SK-N-SH (cell line): ENCODE measurements around the gene NUDT19.

ENCODE experiments used
- CTCF ChIP-seq: fragments of 200-600 bp; sonication (generic); IDR thresholded peaks from 2 replicates; pipeline ENCODE4 v1.6.1; 2017; ENCODE audit warnings: antibody characterized with exemption, mild to moderate bottlenecking, moderate library complexity
- FOXJ3 ChIP-seq: sonication (generic); formaldehyde crosslinking; IDR thresholded peaks from 2 replicates; pipeline ENCODE4 v1.5.1; 2020; ENCODE audit warnings: mild to moderate bottlenecking, missing genetic modification reagents
- GABPA ChIP-seq: IDR thresholded peaks from 2 replicates; pipeline ENCODE4 v1.4.0; 2012; ENCODE audit warnings: low read depth, mild to moderate bottlenecking
- JUND ChIP-seq: IDR thresholded peaks from 2 replicates; pipeline ENCODE4 v1.4.0; 2012
- MAX ChIP-seq: IDR thresholded peaks from 2 replicates; pipeline ENCODE4 v1.4.0; 2012; ENCODE audit warnings: low read depth
- MXI1 ChIP-seq: IDR thresholded peaks from 2 replicates; pipeline ENCODE4 v1.6.1; 2012; ENCODE audit warnings: mild to moderate bottlenecking, low read depth, low read length, improper control_type of control experiment
- NFIC ChIP-seq: IDR thresholded peaks from 2 replicates; pipeline ENCODE4 v1.4.0; 2012; ENCODE audit warnings: borderline replicate concordance
- RCOR1 ChIP-seq: fragments of 150-350 bp; IDR thresholded peaks from 2 replicates; pipeline ENCODE4 v1.6.1; 2017; ENCODE audit warnings: antibody characterized with exemption, low read length
- RXRA ChIP-seq: IDR thresholded peaks from 2 replicates; pipeline ENCODE4 v1.4.0; 2012; ENCODE audit warnings: low read depth, mild to moderate bottlenecking, borderline replicate concordance
- TCF12 ChIP-seq: IDR thresholded peaks from 2 replicates; pipeline ENCODE4 v1.4.0; 2012
- USF2 ChIP-seq: fragments of 150-350 bp; IDR thresholded peaks from 2 replicates; pipeline ENCODE4 v1.6.1; 2017; ENCODE audit warnings: antibody characterized with exemption, low read length, low read depth, borderline replicate concordance

- TF ChIP-seq CTCF = no peak
- no peak for TF ChIP-seq NFIC
- TF ChIP-seq MXI1 = no peak
- TF ChIP-seq GABPA = no peak
- TF ChIP-seq RCOR1 = no peak
- no peak for TF ChIP-seq FOXJ3 (CRISPR knock-in tag)
- no peak for TF ChIP-seq USF2
- TF ChIP-seq MAX = no peak
- TF ChIP-seq RXRA = no peak
- no peak for TF ChIP-seq JUND
- no peak for TF ChIP-seq TCF12
These were observed 30.3 kb upstream of the NUDT19 start for GRCh38 chr19:32661318-32661717.
